ENCODE results near the gene TRERF1.
"Not testable (repeated sequence)": the region's sequence is repeated elsewhere in the genome, so short reads cannot be mapped to it uniquely, and the experiment has no call there.

TRERF1 gene

GRCh38 chr6:42216495-42216894 lies 235.2 kb downstream of the TRERF1 start:
- DNase-seq, result not testable (repeated sequence)

- no peak for DNase-seq
Measured at GRCh38 chr6:42212442-42212841, 239.3 kb downstream of the TRERF1 start.

GRCh38 chr6:42211726-42212125 lies 240.0 kb downstream of the TRERF1 start:
- DNase-seq, result no peak

- DNase-seq, result no peak
Measured at GRCh38 chr6:42210551-42210950, 241.2 kb downstream of the TRERF1 start.

DNA sequence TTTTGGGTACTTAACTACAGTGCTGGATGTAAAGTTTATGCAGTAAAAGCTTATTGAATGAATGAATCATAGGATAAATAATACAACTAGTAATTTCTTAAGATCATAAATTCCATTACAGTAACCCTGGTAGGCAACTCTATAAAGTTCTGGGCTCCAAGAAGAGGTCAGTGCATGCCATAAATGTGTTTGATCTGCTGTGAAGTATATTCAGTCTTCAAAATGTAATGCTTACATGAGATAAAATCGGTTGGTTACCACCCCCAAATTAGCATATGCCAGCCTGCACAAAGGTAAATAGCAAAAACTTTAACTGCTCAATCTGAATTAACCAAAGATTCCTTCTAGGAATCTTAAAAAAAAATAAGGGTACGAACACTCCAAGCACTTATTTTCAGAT lies 244.2 kb downstream of the TRERF1 start:
- DNase-seq, result not testable (repeated sequence)

- DNase-seq, result no peak
Measured at GRCh38 chr6:42204768-42205282, 246.9 kb downstream of the TRERF1 start.

GRCh38 chr6:42203183-42203582 lies 248.5 kb downstream of the TRERF1 start:
- DNase-seq, result no peak

- DNase-seq, result not testable (repeated sequence)
Measured at GRCh38 chr6:42202131-42202915, 249.4 kb downstream of the TRERF1 start.

- no peak for DNase-seq
Measured at GRCh38 chr6:42201382-42201781, 250.3 kb downstream of the TRERF1 start.

DNA sequence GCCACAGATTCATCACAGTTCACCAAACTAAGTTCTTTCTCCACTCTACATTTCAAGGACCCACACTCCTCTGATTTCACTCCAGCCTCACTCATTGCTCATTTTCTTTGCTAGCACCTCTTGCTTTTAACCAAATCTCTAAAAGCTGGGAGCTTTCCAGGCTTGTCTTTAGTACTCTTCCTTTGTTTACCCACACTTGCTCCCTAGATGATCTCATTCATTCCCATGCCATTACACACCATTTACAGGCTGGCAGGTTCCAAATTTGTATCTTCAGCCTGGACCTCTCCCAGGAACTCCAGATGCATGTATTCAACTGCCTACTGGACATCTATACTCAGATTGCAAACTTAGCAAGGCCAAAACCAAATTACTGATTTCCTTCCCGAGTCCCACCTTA lies 251.7 kb downstream of the TRERF1 start:
- DNase-seq, result no peak

- DNase-seq, result no peak
Measured at GRCh38 chr6:42199106-42199981, 252.4 kb downstream of the TRERF1 start.

DNA sequence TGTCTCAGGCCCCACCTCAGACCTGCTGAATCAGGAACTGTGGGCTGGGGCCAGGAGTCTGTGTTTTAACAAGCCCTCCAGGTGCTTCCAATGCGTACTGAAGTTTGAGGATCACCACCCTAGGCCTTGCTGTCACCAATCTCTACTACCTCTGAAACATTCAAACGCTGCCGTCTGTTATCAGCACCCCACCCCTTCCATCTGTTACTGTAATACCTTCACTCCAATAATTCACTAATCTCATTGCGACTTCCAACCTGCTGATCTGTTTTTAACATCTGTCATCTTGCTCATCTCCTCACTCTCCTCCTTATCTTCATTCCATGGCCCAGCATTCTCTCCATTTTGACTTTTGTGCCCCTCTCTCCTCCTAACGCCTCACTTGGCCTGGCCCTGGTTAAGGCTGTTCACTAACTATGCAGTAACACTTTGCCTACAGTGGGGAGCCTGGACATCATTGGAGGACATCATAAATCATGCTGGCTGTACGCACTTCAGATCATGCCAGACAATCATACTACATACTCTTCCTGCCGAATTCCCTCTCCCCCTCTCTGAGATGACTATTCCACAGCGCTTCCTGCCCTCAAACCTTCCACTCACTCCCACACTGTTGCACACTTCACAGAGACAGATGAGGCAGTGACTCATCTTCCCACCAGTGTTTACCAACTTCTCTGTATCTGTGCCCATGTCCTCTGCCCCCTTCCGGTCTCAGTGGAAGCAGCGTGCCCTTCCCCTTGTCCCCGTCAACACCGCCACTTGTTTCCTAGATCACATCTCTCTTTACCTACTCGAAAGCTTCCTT lies 254.0 kb downstream of the TRERF1 start:
- no peak for DNase-seq

DNA sequence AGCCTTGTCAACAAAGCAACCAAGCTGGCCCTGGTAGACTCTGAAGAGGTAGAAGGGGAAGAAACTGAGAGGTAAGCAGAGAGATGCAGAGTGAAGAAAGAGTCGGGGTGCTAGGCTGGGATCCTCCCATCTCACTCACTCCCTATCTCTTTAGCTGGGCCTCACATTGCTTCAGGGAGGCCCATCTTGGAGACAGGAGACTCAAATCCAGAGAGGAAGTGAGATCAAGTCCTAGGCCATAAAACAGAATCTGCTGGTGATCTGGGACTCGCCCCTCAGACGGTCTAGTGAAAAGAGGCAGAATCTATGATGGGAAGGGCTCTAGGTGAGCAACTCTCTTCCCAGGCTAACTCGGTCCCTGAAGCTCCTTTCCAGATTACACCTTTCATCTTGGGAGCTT lies 256.3 kb downstream of the TRERF1 start:
- DNase-seq, result no peak

GRCh38 chr6:42194056-42194455 lies 257.7 kb downstream of the TRERF1 start:
- DNase-seq, result no peak

GRCh38 chr6:42193491-42193894 lies 258.2 kb downstream of the TRERF1 start:
- DNase-seq, result no peak

DNA sequence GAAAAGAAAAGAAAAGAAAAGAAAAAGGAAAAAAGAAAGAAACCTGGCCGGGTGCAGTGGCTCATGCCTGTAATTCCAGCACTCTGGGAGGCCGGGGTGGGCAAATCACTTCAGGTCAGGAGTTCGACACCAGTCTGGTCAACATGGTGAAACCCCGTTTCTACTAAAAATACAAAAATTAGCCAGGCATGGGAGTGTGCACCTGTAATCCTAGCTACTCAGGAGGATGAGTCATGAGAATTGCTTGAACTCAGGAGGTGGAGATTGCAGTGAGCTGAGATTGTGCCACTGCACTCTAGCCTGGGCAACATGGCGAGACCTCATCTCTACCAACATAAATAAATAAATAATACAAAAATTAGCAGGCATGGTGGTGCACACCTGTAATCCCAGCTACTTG lies 259.3 kb downstream of the TRERF1 start:
- DNase-seq, result not testable (repeated sequence)

GRCh38 chr6:42190554-42191183 lies 261.1 kb downstream of the TRERF1 start:
- no peak for DNase-seq

- DNase-seq, result no peak
Measured at GRCh38 chr6:42188406-42188805, 263.3 kb downstream of the TRERF1 start.

- DNase-seq, result no peak
Measured at GRCh38 chr6:42185597-42185996, 266.1 kb downstream of the TRERF1 start.

- no peak for DNase-seq
Measured at GRCh38 chr6:42184475-42184874, 267.3 kb downstream of the TRERF1 start.

GRCh38 chr6:42182101-42182500 lies 269.6 kb downstream of the TRERF1 start:
- DNase-seq, result no peak

- no peak for DNase-seq
Measured at GRCh38 chr6:42179945-42180313, 271.8 kb downstream of the TRERF1 start.
